Measurements from ENCODE around the gene LRRC26. TPM values are rescaled to one million over a fixed set of nuclear protein-coding genes. Genes with fewer than 3 reads are reported as not detected.

The LRRC26 gene
- total RNA-seq, 1 donor from 2014 or later = 0.21 TPM

DNA sequence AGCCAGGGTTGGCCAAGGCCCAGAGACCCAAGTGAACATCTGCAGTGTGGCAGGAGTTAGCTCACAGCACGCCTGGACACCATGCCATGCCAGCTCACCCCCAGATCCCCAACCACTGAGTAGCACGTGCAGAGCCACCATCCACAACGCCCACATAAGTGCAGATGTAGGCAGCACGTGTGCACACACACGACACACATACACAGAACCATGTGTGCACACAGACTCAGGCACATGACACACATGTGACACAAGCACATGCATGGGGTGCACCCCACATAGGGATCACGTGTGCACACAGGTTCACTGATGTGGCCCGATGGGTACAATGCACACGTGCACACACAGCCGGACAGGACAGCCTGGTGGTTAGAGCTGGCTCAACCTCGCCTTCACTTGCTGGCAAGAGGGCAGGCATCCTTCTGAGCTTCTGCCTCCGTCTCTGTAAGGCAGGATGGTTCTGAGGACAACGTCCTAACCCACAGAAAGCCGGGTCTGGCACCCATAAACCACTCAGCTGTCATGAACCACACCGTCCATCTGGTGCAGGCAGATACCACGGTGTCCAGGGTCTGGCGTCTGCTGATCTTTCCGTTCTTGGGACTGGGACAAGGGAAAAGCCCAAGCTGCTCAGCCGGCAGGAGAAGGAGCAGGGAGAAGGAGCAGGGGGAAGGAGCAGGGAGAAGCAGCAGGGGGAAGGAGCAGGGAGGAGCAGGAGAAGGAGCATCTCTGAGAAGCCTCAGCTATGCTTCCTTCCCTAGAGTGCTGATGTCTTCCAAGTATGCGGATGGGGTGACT, 12.0 kb downstream of the LRRC26 start:
- Mint-ChIP-seq H3K36me3 (ENCODE audit: low read depth) (no peaks in the 10 kb centered on the region), H3K9me3 (no peaks in the 10 kb centered on the region), H3K27me3 (ENCODE audit: insufficient read depth) (peaks cover 27% of the 10 kb centered on the region), H3K4me3 (no peak overlapping the region), H3K27ac (no peak overlapping the region), H3K4me1 (ENCODE audit: low read depth) (no peaks in the 10 kb centered on the region)
- intact Hi-C loops (cut with micrococcal nuclease) = loop anchor here (1.0 to 10.0 kb wide), 7 partner anchors 19 to 309 kb away; partner anchors contain the start of genes ABCA2, ANAPC2, GRIN1 and NSMF
- no peak for DNase-seq (ENCODE audit: low spot score)

DNA sequence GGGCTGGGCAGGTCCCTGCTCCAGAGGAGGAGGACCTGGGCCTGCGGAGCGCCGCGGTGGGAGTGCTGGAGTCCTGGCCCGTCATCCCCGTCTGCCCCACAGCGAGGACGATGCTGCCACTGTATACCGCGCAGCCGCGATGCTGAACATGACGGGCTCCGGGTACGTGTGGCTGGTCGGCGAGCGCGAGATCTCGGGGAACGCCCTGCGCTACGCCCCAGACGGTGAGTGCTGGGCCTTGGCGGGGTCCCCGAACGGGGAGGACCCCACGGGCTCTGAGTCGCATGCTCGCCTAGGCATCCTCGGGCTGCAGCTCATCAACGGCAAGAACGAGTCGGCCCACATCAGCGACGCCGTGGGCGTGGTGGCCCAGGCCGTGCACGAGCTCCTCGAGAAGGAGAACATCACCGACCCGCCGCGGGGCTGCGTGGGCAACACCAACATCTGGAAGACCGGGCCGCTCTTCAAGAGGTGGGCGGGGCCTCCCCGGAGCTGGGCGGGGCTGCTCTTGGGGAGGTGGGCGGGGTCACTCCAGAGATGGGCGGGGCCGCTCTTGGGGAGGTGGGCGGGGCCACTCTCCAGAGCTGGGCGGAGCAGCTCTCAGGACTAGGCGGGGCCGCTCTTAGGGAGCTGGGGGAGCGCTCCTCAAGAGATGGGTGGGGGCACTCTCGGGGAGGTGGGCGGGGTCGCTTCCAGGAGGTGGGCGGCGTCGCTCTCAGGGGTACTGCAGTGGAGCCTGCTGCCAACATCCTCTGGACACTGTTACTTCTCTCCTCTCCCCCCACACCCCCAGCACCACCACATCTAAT, 13.1 kb downstream of the LRRC26 start:
- no peak overlapping the region for H3K27ac Mint-ChIP-seq
- H3K27me3 Mint-ChIP-seq (ENCODE audit: insufficient read depth) = peaks cover 26% of the 10 kb centered on the region
- H3K4me3 Mint-ChIP-seq = peak overlapping the region; percentile 21
- DNase-seq (ENCODE audit: low spot score) = peak; percentile 43
- no peaks in the 10 kb centered on the region for H3K9me3 Mint-ChIP-seq
- H3K36me3 Mint-ChIP-seq (ENCODE audit: low read depth) = no peaks in the 10 kb centered on the region
- intact Hi-C loops (cut with micrococcal nuclease) = loop anchor here (1.0 to 10.0 kb wide), 7 partner anchors 18 to 307 kb away; partner anchors contain the start of genes ABCA2, ANAPC2, GRIN1 and NSMF
- no peaks in the 10 kb centered on the region for H3K4me1 Mint-ChIP-seq (ENCODE audit: low read depth)

DNA sequence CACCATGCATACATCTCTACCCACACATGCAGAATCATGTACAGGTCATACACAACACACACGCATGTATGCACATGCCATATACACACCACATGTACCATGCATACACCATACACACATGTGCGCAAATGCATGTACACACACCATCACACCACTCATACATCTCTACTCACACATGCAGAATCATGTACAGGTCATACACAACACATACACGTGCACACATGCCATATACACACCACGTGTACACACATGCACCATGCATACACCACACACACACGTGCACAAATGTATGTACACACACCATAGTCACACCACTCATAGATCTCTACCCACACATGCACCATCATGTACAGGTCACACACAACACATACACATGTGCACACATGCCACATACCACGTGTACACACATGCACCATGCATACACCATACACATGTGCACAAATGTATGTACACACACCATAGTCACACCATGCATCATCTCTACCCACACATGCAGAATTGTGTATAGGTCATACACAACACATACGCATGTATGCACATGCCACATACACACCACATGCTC, 16.9 kb downstream of the LRRC26 start:
- intact Hi-C loops (cut with micrococcal nuclease) = loop anchor here (5.0 to 10.0 kb wide), 2 partner anchors 128 to 399 kb away; partner anchors contain the start of genes ABCA2, MRPL41 and PNPLA7
- Mint-ChIP-seq H3K27me3 (ENCODE audit: insufficient read depth) (peaks cover 4% of the 10 kb centered on the region), H3K27ac (no peak overlapping the region), H3K9me3 (no peaks in the 10 kb centered on the region), H3K4me1 (ENCODE audit: low read depth) (peaks cover 4% of the 10 kb centered on the region), H3K36me3 (ENCODE audit: low read depth) (no peaks in the 10 kb centered on the region), H3K4me3 (no peak overlapping the region)
- DNase-seq (ENCODE audit: low spot score) = no peak

DNA sequence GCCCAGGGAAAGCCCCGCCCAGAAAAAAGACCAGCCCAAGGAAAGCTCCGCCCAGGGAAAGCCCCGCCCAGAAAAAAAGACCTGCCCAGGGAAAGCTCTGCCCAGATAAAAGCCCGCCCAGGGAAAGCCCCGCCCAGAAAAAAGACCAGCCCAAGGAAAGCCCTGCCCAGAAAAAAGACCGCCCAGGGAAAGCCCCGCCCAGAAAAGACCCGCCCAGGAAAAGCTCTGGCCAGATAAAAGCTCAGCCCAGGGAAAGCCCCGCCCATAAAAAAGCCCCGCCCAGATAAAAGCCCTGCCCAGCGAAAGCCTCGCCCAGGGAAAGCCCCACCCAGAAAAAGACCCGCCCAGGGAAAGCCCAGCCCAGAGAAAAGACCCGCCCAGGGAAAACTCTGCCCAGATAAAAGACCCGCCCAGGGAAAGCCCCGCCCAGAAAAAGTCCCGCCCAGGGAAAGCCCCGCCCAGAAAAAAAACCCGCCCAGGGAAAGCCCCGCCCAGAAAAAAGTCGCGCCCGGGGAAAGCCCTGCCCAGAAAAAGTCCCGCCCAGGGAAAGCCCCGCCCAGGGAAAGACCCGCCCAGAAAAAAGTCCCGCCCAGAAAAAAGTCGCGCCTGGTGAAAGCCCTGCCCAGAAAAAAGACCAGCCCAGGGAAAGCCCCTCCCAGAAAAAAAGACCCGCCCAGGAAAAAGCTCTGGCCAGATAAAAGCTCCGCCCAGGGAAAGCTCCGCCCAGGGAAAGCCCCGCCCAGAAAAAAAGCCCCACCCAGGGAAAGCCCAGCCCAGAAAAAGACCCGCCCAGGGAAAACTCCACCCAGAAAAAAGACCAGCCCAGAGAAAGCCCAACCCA, 19.0 kb downstream of the LRRC26 start:
- H3K9me3 Mint-ChIP-seq = no peaks in the 10 kb centered on the region
- H3K27me3 Mint-ChIP-seq (ENCODE audit: insufficient read depth) = peaks cover 2% of the 10 kb centered on the region
- no peak overlapping the region for H3K4me3 Mint-ChIP-seq
- peaks cover 4% of the 10 kb centered on the region for H3K4me1 Mint-ChIP-seq (ENCODE audit: low read depth)
- no peaks in the 10 kb centered on the region for H3K36me3 Mint-ChIP-seq (ENCODE audit: low read depth)
- no peak overlapping the region for H3K27ac Mint-ChIP-seq
- intact Hi-C loops (cut with micrococcal nuclease) = loop anchor here (1.0 to 10.0 kb wide), 7 partner anchors 49 to 401 kb away; partner anchors contain the start of genes ABCA2, MRPL41, NDOR1 and PAXX
- DNase-seq (ENCODE audit: low spot score) = peak; percentile 60

DNA sequence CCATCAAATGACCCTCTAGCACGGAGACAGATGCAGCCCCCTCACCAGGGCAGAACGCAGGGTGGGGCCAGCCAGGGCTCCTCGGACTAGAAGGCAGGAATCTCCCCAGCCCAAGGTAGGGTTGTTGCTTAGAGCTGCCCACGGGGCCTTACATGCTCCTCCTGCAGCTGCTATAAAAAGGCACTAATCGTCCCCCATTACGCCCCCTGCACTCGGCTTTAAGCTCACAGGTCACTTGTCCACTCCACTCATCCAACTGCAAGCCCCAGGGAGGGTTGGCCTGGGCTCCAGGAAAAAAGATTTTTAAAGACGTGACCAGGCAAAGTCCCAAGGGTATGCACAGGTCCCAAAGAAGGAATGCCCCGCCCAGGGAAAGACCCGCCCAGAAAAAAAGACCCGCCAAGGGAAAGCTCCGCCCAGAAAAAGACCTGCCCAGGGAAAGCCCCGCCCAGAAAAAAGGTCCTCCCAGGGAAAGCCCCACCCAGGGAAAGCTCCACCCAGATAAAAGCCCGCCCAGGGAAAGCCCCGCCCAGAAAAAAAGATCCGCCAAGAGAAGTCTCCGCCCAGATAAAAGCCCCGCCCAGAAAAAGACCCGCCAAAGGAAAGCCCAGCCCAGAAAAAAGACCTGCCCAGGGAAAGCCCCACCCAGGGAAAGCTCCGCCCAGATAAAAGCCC, 19.8 kb downstream of the LRRC26 start:
- Mint-ChIP-seq H3K27ac (no peak overlapping the region), H3K9me3 (no peaks in the 10 kb centered on the region), H3K36me3 (ENCODE audit: low read depth) (no peaks in the 10 kb centered on the region), H3K4me1 (ENCODE audit: low read depth) (peaks cover 4% of the 10 kb centered on the region), H3K27me3 (ENCODE audit: insufficient read depth) (peaks cover 2% of the 10 kb centered on the region), H3K4me3 (no peak overlapping the region)
- intact Hi-C loops (cut with micrococcal nuclease) = loop anchor here (2.0 to 10.0 kb wide), 5 partner anchors 55 to 402 kb away; partner anchors contain the start of genes ABCA2, MRPL41, NDOR1 and PNPLA7
- DNase-seq (ENCODE audit: low spot score) = no peak

DNA sequence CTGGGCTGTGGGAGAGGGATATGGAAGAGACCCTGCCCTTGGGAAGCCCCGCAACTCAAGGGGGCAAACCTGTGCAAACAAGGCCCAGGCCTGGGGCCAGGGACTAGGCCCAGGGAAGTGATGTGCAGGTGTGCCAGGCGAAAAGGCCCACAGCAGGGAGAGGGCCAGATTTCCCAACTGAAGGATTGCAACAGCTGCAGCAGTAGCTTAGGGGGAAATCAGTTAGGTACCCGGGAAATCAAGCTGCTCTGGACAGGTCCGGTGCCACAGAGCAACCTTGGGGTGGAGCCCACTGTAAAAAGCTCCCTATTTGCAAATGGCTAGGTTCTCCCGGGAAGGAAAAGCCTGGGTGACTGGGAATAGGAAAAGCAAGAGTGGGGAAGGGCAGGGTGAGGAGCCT, 20.5 kb downstream of the LRRC26 start:
- H3K36me3 Mint-ChIP-seq (ENCODE audit: low read depth) = no peaks in the 10 kb centered on the region

DNA sequence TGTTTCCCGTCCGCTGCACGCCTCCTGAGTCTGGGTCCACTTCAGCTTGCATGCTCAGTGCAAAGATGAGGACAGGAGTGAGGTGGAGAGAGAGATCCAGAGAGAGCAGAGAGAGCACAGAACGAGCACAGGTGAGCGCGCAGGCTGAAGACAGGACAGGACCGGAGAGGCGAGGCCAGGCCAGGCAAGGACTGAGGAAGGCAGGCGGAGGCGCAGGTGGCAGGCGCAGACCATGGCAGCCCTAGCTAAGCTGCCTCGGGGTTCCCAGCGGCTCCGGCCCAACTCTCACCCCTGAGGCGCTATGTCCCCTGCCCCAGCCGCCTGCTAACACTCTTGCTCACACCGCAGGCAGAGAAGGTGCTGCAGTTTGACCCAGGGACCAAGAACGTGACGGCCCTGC, 21.2 kb downstream of the LRRC26 start:
- no peak overlapping the region for H3K4me3 Mint-ChIP-seq
- no peak overlapping the region for H3K27ac Mint-ChIP-seq
- peaks cover 4% of the 10 kb centered on the region for H3K4me1 Mint-ChIP-seq (ENCODE audit: low read depth)
- peaks cover 2% of the 10 kb centered on the region for H3K27me3 Mint-ChIP-seq (ENCODE audit: insufficient read depth)
- H3K9me3 Mint-ChIP-seq = no peaks in the 10 kb centered on the region
- intact Hi-C loops (cut with micrococcal nuclease) = no loop called here
- no peaks in the 10 kb centered on the region for H3K36me3 Mint-ChIP-seq (ENCODE audit: low read depth)
- no peak for DNase-seq (ENCODE audit: low spot score)

More for the DNA sequence above, 20.5 kb downstream of the LRRC26 start:
- Mint-ChIP-seq H3K27me3 (ENCODE audit: insufficient read depth) (peaks cover 2% of the 10 kb centered on the region), H3K27ac (no peak overlapping the region), H3K9me3 (no peaks in the 10 kb centered on the region), H3K4me1 (ENCODE audit: low read depth) (peaks cover 4% of the 10 kb centered on the region), H3K4me3 (no peak overlapping the region)
- DNase-seq (ENCODE audit: low spot score) = no peak
- intact Hi-C loops (cut with micrococcal nuclease) = no loop called here

DNA sequence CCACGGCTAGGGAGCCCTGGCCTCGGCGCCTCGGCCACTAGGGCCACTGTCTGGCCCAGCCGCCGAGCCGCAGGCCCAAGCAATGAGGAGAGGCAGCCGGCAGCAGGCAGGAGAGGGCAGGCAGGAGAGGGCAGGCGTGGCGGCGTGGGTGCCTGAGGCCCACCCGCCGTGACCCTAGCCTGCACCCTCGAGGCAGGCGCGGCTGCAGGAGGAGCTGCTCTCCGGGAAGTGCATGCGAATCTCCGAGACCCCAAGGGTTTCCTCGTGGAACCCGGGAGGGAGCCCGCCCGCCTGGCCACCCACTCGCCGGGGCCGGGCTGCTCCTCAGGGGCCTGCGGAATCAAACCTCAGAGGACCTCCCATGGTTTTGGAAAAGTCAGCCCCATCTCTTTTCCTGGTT, 21.6 kb downstream of the LRRC26 start:
- intact Hi-C loops (cut with micrococcal nuclease) = no loop called here
- H3K4me3 Mint-ChIP-seq = no peak overlapping the region
- peaks cover 4% of the 10 kb centered on the region for H3K4me1 Mint-ChIP-seq (ENCODE audit: low read depth)
- H3K27ac Mint-ChIP-seq = no peak overlapping the region
- no peaks in the 10 kb centered on the region for H3K36me3 Mint-ChIP-seq (ENCODE audit: low read depth)
- no peak for DNase-seq (ENCODE audit: low spot score)
- peaks cover 2% of the 10 kb centered on the region for H3K27me3 Mint-ChIP-seq (ENCODE audit: insufficient read depth)
- H3K9me3 Mint-ChIP-seq = no peaks in the 10 kb centered on the region

GRCh38 chr9:137147793-137148160, 22.1 kb downstream of the LRRC26 start:
- no peak for DNase-seq (ENCODE audit: low spot score)
- Mint-ChIP-seq H3K4me1 (ENCODE audit: low read depth) (peaks cover 4% of the 10 kb centered on the region), H3K27me3 (ENCODE audit: insufficient read depth) (peaks cover 2% of the 10 kb centered on the region), H3K36me3 (ENCODE audit: low read depth) (no peaks in the 10 kb centered on the region), H3K4me3 (no peak overlapping the region), H3K27ac (no peak overlapping the region), H3K9me3 (no peaks in the 10 kb centered on the region)
- intact Hi-C loops (cut with micrococcal nuclease) = no loop called here

DNA sequence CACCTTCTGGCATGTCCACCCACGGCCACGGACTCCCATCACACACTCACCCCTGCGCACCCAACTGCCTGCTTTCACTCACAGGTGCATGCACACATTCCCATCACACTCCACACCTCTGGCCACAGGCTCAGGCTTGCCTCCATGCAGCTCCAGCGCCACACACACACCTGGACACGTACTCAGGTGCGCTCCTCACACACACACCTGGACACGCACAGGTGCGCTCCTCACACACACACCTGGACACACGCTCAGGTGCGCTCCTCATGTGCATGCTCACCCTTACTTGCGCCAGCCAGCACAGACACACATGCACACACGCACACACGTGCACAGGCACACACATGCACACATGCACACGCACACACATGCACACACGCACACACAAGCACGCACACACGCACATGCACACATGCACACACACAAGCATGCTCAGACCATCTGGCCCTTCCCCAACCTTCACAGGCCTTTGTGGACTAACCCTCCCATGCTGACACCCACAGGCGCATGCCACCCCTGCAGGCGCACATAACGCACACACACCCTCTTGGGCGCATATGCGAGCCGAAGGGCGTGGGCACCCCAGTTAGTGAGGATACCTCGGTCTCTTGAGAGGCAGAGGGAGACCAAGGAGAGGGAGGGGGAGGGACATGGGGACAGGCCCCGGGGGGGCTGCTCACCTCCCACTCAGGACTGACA, 22.6 kb downstream of the LRRC26 start:
- no peaks in the 10 kb centered on the region for H3K36me3 Mint-ChIP-seq (ENCODE audit: low read depth)
- peaks cover 4% of the 10 kb centered on the region for H3K4me1 Mint-ChIP-seq (ENCODE audit: low read depth)
- intact Hi-C loops (cut with micrococcal nuclease) = no loop called here
- H3K4me3 Mint-ChIP-seq = no peak overlapping the region
- peaks cover 2% of the 10 kb centered on the region for H3K27me3 Mint-ChIP-seq (ENCODE audit: insufficient read depth)
- H3K27ac Mint-ChIP-seq = no peak overlapping the region
- no peaks in the 10 kb centered on the region for H3K9me3 Mint-ChIP-seq
- no peak for DNase-seq (ENCODE audit: low spot score)

GRCh38 chr9:137146527-137146918, 23.3 kb downstream of the LRRC26 start:
- Mint-ChIP-seq H3K27ac (no peak overlapping the region), H3K4me3 (no peak overlapping the region), H3K9me3 (no peaks in the 10 kb centered on the region), H3K27me3 (ENCODE audit: insufficient read depth) (peaks cover 3% of the 10 kb centered on the region), H3K36me3 (ENCODE audit: low read depth) (no peaks in the 10 kb centered on the region), H3K4me1 (ENCODE audit: low read depth) (peaks cover 4% of the 10 kb centered on the region)
- DNase-seq (ENCODE audit: low spot score) = no peak
- intact Hi-C loops (cut with micrococcal nuclease) = no loop called here
